Liver (tissue), 3 donors: ENCODE results near the gene CTSE.

Experiments
- CTCF ChIP-seq: fragments of 150-350 bp; IDR thresholded peaks from 2 replicates; pipeline ENCODE4 v1.5.1; 2017; ENCODE audit warnings: improper control_type of control experiment, low read depth, low read length; ENCODE audit not compliant: missing input control
- FOXA2 ChIP-seq: IDR thresholded peaks from 2 replicates; pipeline ENCODE4 v1.6.1; 2016; ENCODE audit warnings: antibody characterized with exemption
- JUND ChIP-seq, 2 donors: IDR thresholded peaks; 2 replicates each; pipeline ENCODE4 v1.6.1; 2016; ENCODE audit warnings: antibody characterized with exemption in 2 of 2
- TAF1 ChIP-seq: conservative IDR thresholded peaks from 2 replicates; pipeline ENCODE4 v1.6.1; 2016; ENCODE audit warnings: antibody characterized with exemption, mild to moderate bottlenecking
- TF ChIP-seq, protein P1 (sequence below): IDR thresholded peaks from 2 replicates; pipeline ENCODE4 v1.6.1; 2016; ENCODE audit warnings: antibody characterized with exemption
- TF ChIP-seq, protein P2 (sequence below): IDR thresholded peaks from 2 replicates; pipeline ENCODE4 v1.6.1; 2016; ENCODE audit warnings: antibody characterized with exemption
- donor health status: healthy.
- donor health status: healthy.

- TF ChIP-seq CTCF (no peak), TAF1 (no peak), FOXA2 (no peak), JUND (IDR thresholded peaks at IDR 0.05) (peak in 1 of 2 donors; percentile 37)
- TF ChIP-seq, protein P1, sequence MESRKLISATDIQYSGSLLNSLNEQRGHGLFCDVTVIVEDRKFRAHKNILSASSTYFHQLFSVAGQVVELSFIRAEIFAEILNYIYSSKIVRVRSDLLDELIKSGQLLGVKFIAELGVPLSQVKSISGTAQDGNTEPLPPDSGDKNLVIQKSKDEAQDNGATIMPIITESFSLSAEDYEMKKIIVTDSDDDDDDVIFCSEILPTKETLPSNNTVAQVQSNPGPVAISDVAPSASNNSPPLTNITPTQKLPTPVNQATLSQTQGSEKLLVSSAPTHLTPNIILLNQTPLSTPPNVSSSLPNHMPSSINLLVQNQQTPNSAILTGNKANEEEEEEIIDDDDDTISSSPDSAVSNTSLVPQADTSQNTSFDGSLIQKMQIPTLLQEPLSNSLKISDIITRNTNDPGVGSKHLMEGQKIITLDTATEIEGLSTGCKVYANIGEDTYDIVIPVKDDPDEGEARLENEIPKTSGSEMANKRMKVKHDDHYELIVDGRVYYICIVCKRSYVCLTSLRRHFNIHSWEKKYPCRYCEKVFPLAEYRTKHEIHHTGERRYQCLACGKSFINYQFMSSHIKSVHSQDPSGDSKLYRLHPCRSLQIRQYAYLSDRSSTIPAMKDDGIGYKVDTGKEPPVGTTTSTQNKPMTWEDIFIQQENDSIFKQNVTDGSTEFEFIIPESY = peak; percentile 17
- TF ChIP-seq, protein P2, sequence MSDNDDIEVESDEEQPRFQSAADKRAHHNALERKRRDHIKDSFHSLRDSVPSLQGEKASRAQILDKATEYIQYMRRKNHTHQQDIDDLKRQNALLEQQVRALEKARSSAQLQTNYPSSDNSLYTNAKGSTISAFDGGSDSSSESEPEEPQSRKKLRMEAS = peak; percentile 70
Measured at GRCh38 chr1:206029484-206029883, 5.8 kb upstream of the CTSE start.
